Skin epidermis (tissue), 12 donors: Measurements from ENCODE around the gene CERS6.
"Not testable (repeated sequence)": the region's sequence is repeated elsewhere in the genome, so short reads cannot be mapped to it uniquely, and the experiment has no call there.

Experiments used
- H3K27ac ChIP-seq, 21 experiments: fragments of 200-600 bp; sonication (generic) in 11 of 21; one replicate each; pipeline ENCODE4 v1.5.0; 2020; ENCODE audit warnings: mild to moderate bottlenecking in 3 of 21, inconsistent platforms in 2 of 21, moderate library complexity in 2 of 21
- H3K4me3 ChIP-seq, 7 experiments: fragments of 200-600 bp; sonication (generic) in 2 of 7; one replicate each; pipeline ENCODE4 v1.5.0; 2020; ENCODE audit warnings: inconsistent platforms in 2 of 7, mild to moderate bottlenecking in 2 of 7, moderate library complexity in 1 of 7

The CERS6 gene

GRCh38 chr2:168734199-168734760, 278.2 kb downstream of the CERS6 start:
- Histone ChIP-seq H3K27ac (no peak overlapping the region), H3K4me3 (no peak overlapping the region)

GRCh38 chr2:168736649-168737445, 280.8 kb downstream of the CERS6 start:
- H3K4me3 ChIP-seq: no peak overlapping the region
- H3K27ac ChIP-seq: no peak overlapping the region

GRCh38 chr2:168738062-168738461, 282.0 kb downstream of the CERS6 start:
- H3K27ac ChIP-seq: no peak overlapping the region
- H3K4me3 ChIP-seq: no peak overlapping the region

GRCh38 chr2:168740360-168740759, 284.3 kb downstream of the CERS6 start:
- H3K4me3 ChIP-seq: no peak overlapping the region
- no peak overlapping the region for H3K27ac ChIP-seq

GRCh38 chr2:168740788-168741187, 284.7 kb downstream of the CERS6 start:
- no peak overlapping the region for H3K27ac ChIP-seq
- no peak overlapping the region for H3K4me3 ChIP-seq

- Histone ChIP-seq H3K27ac (no peak overlapping the region), H3K4me3 (no peak overlapping the region)
Observed at GRCh38 chr2:168742258-168742932, 286.3 kb downstream of the CERS6 start.

GRCh38 chr2:168744844-168745243, 288.8 kb downstream of the CERS6 start:
- Histone ChIP-seq H3K27ac (no peak overlapping the region), H3K4me3 (no peak overlapping the region)

- Histone ChIP-seq H3K4me3 (no peak overlapping the region), H3K27ac (no peak overlapping the region)
Observed at GRCh38 chr2:168748461-168748860, 292.4 kb downstream of the CERS6 start.

GRCh38 chr2:168749297-168749696, 293.2 kb downstream of the CERS6 start:
- H3K27ac ChIP-seq: no peak overlapping the region
- no peak overlapping the region for H3K4me3 ChIP-seq

GRCh38 chr2:168751104-168751740, 295.1 kb downstream of the CERS6 start:
- Histone ChIP-seq H3K4me3 (no peak overlapping the region), H3K27ac (peak overlapping the region in 2 of 21 experiments; percentile 22 to 26)

- H3K4me3 ChIP-seq: no peak overlapping the region
- no peak overlapping the region for H3K27ac ChIP-seq
Observed at GRCh38 chr2:168752361-168752760, 296.3 kb downstream of the CERS6 start.

- no peak overlapping the region for H3K4me3 ChIP-seq
- no peak overlapping the region for H3K27ac ChIP-seq
Observed at GRCh38 chr2:168753765-168754329, 297.8 kb downstream of the CERS6 start.

- Histone ChIP-seq H3K27ac (no peak overlapping the region), H3K4me3 (no peak overlapping the region)
Observed at GRCh38 chr2:168757223-168757622, 301.2 kb downstream of the CERS6 start.

GRCh38 chr2:168758970-168759820, 303.1 kb downstream of the CERS6 start:
- Histone ChIP-seq H3K4me3 (no peak overlapping the region), H3K27ac (no peak overlapping the region)

GRCh38 chr2:168765401-168765800, 309.3 kb downstream of the CERS6 start:
- H3K4me3 ChIP-seq: no peak overlapping the region
- no peak overlapping the region for H3K27ac ChIP-seq

- H3K4me3 ChIP-seq: no peak overlapping the region
- H3K27ac ChIP-seq: no peak overlapping the region
Observed at GRCh38 chr2:168766600-168766999, 310.5 kb downstream of the CERS6 start.

- Histone ChIP-seq H3K27ac (no peak overlapping the region), H3K4me3 (no peak overlapping the region)
Observed at GRCh38 chr2:168767258-168767657, 311.2 kb downstream of the CERS6 start.

- H3K27ac ChIP-seq, H3K4me3 ChIP-seq: not testable (repeated sequence)
Observed at GRCh38 chr2:168768357-168768756, 312.3 kb downstream of the CERS6 start.

- H3K27ac ChIP-seq: no peak overlapping the region
Observed at GRCh38 chr2:168770796-168771195, 314.7 kb downstream of the CERS6 start.

More at GRCh38 chr2:168770796-168771195, 314.7 kb downstream of the CERS6 start:
- no peak overlapping the region for H3K4me3 ChIP-seq
